Fibroblast of skin of right biceps (primary cell): ENCODE measurements around the gene HEATR1.

ENCODE experiments used
- DNase-seq: peaks from one replicate; pipeline ENCODE4 v3.0.0-alpha.2; 2013

Gene HEATR1

DNA sequence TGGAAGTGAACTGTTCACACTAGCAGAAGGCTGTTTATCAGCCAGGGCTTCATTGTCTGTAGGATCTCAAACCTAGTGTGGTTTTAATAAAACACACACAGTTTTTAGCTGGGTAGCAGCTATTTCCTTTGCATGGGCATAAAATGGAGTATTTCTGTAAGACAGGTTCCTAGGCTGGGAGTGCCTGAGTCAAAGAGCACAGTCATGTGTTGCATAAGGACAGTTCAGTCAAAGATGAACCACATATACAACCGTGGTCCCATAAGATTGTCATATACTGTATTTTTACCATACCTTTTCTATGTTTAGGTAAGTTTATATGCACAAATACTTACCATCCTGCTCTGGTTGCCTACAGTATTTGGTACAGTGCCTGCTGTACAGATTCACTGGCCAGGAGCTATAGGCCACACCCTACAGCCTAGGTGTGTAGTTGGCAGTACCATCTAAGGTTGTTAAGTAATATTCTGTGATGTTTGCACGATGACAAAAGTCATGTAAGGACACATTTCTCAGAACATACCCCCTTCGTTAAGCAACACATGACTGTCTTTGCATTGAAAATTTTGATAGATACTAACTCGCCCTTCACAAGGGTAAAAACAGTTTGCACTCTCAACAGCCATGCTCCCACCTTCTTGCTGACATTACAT, 63.4 kb downstream of the HEATR1 start:
- DNase-seq = no peak

DNA sequence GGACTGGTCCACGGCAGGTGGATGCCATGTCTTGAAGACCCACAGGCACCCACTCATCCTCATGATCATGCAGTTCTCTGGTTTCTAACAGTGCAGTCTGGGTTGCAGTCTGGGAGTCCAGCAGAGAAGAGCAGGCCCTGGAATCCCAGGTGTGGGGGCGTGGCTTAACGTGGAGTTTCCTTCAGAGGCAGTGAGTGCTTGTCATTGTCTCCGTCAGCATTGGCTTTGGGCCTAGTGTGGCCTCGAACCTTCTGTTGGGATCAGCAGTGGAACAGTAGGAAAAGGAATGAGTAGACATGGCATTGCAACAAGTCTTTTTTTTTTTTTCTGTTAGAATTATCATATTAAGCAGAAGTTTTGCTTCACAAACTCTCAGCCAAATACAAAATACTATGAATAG, 67.8 kb downstream of the HEATR1 start:
- DNase-seq = no peak

DNA sequence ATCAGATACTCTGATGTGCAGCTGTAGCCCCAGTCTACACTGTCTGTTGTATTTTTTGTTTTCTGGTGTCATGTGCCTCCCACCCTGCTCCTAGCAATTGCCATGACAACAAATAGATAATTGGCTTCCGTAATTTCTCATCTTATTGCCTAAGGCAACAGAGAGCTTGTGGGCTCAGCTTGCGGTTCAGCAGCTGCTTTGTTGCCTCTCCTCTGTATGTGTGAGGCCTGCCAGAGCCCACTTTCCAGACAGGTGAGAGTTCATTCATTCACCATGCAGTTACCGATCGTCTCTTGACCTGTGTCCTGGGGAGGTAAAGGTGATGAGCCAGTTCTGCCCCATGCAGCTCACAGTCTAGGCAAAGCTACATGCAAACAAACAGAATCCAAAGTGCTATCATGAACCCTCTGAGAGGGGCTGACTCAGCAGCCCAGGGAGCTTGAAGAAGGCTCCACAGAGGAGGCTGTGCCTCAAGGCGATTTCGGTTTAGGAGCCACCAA, 68.6 kb downstream of the HEATR1 start:
- no peak for DNase-seq

DNA sequence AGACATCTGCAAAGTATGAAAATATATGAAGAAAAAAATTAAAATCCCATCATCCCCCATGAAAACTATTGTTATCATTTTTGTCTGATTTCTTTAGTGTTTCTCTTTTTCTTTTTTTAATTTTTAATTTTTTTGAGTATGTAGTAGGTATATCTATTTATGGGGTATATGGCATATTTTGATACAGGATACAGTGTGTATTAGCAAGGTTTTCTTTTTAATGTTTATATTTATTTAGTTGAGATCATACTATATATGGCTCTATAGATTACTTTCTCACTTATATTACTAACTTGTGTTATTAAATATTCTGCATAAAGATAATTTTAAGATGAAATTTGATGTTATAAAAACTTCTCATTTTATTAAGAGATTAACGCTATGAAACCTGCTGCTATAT, 69.1 kb downstream of the HEATR1 start:
- DNase-seq = no peak

DNA sequence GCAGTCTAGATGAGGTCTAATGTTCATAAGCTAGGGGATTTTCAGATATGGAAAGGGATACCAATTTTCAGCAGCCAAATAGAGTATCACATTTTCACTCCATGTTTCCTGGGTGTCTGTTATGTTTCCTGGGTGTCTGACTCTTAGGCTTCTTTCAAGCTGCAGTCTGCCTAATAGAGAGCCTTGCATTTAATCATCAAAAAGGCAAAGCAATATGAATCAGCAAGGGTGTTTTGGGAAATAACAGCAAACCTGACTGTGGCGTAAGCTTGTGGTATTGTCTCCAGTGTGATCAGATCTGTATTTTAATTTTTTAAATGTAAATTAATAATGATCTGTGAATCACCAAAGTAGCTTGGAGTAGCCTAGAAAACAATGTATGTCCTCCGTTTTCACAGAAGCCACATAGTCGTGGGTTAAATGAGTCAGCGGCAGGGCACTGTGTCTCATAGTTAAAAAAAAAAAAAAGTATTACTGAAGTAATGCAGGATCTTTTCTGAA, 70.1 kb downstream of the HEATR1 start:
- DNase-seq = peak; percentile 76

DNA sequence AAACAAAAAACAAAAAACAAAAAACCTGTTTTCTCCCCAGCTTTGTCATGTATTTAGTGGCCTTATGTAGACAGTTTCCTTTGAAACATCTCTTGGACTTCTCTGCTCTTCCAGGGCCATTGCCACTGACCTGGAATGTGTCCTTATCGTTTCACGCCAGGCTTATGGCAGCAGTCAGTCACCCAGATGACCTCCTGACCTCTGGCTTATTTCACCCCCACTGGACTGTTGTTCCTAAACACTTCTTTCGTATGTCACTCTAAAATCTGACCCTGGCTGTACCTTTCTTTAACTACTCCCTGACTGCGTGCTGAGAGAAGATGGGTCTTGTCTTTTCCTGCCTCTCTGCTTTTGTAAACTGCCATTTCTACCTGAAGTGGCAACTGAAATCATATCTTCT, 71.5 kb downstream of the HEATR1 start:
- no peak for DNase-seq

DNA sequence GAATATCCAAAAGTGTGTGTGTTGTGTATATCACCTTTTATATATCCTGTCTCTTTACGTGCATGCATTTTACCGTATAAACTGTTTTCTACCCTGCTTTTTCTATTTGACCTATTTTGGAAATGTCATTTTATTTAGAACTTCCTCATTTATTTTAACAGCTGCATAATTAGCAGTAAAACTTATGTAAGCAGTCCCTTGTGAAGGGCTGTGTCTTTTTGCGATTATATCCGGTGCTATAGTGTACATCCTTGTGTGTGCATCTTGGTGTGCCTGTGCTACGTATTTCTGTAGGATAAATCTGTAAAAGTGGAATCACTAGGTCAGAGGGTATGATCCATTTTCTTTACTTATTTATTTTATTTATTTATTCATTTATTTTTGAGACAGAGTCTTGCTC, 73.4 kb downstream of the HEATR1 start:
- no peak for DNase-seq

DNA sequence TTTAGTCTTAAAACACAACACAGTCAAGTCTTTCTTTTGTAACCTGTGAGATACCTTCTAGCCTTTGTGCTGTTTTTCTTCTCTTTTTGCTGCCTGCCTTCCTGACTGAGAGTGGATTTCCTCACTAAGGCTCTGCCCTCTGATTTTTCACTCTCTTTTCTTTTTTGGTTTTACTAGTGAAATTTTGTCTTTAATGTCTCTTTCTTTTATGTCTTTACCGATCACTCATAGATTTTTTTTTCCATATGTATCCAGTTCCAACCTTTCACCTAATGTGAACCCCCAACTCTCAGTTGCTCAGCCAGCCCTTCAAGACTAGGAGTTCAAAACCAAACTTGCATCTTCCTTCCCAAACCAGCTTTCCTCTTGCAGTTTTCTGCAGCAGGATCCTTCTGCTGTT, 74.0 kb downstream of the HEATR1 start:
- DNase-seq = no peak

DNA sequence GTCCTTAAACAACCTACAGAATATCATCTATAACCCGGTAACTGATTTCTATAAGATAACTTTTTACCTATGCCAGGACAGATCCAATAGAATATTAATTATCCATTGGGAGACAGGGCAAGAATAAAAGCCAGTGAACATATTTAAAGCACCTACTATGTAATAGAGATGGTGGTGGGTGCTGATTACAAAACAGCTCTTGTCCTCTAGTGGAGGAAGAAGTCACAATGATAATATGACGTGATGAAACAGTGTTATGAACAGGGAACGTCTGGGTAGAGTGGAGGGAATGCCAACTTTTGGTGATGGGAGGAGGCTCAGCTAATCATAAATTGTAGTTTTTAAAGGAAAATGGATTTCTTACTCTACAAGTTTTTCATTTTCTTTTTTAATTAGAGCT, 78.2 kb downstream of the HEATR1 start:
- DNase-seq = no peak

DNA sequence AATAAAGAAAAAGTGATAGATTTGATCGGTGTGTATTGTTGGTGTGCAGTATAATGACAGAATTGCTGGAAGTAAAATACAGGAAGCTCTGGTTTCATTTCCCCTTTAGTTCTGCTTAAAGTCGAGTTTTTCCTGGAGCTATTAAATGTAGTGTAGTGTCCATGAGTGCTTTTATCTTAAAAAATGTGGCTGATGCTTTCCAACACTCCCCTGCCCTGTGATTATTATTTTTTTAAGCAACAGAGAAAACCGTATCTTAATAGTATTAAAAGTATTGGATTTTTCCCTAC, 79.5 kb downstream of the HEATR1 start:
- no peak for DNase-seq

DNA sequence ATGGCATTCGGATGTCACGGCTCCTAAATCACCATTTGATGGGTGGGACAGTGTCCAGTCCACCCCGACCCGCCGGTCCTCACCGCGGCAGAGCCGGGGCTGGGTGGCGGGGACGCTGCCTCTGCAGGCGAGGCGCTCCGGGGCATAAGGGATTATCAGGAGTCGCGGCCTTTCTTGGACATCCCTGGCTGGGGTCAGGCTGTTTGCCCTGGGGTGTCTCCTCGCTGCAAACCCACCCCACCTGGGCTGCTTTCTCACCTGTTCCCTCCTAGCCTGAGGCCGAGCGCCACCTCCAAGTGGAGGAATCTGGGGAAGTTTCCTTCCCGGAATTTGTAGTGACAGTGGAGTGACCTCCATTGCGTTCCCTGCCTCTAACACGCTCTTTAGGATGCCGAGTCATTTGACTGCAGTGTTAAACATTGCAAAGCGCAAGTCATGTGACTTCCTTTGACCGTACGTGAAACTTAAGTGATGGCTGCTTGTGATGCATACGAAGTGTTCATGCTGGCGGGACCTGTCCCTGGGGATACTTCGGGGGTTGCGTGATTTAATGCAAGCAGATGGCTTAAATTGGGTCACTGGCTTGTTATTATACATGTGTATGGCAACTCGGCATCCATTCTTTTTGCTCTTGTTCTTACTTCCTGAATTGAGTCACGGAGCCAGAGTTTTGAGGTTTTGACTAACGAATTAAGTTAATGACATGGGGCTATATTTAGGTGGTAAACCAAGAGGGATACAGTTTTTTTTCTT, 80.0 kb downstream of the HEATR1 start:
- peak; percentile 88 for DNase-seq

DNA sequence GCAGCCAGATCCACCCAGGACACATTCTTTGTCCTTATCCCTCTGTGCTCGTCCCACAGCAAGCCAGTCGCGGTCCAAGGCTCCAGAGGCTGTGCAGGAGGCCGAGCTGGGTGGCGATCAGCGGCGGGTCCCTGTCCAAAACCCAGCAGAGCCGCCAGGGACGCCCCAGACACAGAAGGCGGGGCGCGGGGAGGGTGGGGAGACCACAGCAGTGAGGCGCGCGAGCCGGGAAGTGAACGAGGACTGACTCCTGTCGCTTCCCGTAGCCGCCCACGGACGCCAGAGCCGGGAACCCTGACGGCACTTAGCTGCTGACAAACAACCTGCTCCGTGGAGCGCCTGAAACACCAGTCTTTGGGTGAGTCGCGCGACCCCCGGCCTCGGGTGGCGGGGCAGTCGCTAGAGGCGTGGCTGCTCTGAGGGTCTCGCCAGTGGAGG, 80.6 kb downstream of the HEATR1 start, which contains the start of gene LGALS8:
TSS of gene LGALS8 (plus strand) at position 279 of the 438 bp plus-strand sequence. CDS start 2,089 bp downstream, outside the sequence.
- DNase-seq = peak; percentile 82

DNA sequence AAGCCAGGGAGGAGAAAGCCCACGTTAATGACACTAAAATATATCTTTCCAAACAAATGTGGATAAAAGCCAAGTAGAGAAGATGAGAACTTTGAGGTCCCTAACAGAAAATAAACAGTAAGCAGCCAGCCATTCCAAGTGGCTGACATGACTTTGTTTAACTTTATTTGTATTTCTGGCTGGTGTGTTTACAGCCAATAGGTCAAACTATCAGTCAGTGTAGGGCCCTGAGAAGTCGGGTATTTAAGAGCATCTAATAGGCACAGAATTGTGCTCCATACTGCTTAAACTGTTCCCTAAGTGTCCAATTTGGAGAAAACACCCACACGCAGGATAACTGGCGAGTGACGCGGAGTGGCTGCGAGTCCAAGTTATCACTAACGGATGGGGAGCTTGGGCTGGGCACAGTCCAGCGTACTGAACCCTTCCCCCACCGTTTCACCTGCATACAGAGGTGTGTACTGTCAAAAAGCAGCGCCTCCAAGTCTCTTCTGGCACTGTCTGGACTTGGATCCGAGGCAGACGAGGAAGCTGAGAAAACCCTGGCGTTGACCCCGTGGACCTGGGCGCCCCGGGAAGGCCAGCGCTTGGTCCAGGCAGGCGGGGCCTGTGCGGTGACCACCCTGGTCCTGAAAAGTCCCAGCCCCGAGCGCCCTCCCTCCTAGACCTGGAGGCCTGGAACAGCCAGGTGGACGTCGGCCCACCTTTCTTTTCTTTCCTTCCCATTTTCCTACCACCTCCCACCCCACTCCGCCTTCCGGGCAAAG, 81.2 kb downstream of the HEATR1 start:
- DNase-seq = no peak

DNA sequence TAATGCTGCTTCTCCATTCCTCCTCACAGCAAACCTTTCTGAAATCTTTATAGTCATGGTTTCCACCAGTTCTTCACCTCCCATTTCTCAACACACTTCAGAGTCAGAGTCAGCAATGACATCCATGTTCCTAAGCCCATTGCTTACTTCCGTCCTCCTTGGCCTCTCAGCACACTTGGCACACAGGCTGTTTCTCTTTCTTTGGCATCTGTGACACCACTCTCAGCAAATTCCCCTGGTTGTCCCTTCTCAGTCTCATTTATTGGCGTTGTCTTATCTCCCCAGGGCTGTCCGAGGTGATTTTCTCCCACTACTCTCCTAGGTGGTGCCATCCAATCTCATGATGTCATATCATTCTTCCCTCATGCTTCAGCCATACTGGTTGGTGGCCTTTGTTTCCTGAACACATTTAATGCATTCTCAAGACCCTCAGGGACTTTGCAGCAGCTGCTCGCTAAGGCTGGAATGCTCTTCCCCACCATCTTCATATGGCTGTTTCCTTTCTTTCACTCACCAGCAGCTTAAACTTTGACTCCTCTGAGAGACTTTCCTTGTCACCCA, 83.8 kb downstream of the HEATR1 start:
- DNase-seq = no peak

DNA sequence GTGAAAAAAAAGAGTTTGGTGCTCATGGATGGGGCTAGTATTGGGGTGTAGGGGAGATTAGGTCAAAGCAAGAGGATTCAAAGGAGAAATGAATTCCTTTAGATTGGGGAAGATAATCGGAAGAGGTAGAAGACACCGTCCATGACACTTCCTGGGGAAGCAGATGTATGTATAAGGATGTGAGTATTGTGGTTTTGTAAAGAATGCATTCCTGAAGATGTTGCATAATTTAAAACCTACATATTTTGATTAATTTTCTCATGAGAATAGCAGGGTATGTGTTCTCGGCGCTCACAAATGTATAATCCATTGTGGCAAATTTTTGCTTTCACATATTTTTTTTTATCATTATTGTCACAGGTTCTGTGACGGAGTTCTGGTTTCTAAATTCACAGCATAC, 86.0 kb downstream of the HEATR1 start:
- peak; percentile 51 for DNase-seq

DNA sequence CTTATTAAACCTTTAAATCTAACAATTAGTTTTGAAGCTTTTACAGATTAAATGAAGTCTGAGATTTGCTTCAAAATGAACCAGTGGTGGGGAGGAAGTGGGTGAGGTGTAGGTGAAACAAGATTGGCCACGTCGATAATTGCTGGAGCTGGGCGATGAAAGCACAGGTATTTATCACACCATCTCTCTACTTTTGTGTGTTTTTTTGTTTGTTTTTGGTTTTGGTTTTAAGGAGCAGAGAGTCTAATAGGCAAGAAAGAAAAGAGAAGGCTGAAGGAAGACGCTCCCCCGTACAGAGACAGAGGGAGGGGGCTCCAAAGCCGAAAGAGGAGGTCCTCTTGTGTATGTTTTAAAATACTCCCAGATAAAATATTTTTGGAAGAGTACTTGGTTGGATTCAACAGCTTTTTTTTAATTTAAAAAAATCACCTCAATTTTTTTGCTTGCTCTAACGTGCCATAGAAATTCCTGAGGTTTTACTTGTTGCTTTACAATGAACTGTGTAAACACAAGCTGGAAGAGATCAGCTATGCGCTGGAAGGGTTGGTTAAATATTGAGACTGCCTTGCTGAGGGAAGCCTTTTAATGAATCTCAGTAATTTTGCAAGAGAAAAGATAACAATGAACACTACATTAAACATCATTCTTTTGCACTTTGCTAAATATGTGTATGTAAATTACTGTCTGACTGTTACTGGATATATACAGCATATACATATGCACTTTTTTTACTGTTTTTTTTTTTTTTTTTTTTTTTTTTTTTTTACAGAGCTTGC, 87.2 kb downstream of the HEATR1 start:
- DNase-seq = peak; percentile 75

DNA sequence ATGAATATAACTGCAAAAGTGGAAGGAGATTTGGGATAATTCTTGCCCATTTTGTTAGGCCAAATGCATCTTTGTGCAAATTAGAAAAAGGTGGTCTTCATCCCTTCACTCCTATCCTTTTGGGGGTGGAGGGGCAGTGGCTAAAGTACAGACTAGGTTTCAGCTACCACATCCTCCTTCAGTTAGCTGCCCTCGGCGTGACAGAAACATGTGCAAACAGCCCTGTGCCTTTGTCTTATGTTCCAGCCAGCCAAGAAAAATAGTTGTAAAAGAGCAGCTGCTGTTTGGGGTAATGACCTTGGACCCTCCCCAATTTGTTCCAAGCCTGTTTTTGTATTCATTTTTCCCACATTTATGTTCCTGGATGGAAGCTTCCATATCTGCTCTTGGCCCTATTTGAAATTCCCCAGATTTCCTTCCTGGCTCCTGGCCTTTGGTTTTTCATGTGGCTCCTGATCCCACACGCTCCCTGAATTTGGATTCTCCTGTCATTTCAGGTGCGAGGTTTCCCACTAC, 88.8 kb downstream of the HEATR1 start:
- no peak for DNase-seq

DNA sequence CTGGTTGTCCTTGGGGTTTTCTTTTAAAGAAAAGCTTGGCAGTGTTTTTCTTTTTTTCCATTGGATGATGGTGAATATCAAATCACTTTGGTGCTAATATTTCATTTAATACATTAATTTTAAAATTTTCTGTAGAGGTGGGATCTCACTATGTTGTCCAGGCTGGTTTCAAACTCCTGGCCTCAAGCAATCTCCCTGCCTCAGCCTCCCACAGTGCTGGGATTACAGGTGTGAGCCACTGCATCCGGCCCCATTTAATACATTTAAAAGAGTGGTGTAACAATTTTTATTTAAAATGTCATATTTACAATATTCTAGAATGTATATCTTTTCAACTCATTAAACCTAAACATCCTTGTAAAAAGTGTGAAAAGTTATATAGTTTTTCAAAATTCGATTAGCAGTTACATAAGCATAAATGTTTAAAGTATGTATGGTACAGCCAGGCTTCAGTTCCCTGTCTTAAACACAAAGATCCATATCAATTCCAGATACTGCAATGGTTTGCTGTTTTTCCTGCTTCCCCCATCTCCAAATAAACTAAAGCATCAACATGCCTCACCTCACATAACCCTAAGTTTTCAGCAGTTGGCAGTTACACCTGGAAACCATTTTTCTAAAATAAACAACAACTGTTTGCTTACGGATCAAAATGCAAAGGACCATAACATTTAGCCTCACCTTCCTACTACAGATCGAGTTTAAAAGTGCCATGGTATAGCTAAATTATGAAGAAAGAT, 89.4 kb downstream of the HEATR1 start:
- no peak for DNase-seq

DNA sequence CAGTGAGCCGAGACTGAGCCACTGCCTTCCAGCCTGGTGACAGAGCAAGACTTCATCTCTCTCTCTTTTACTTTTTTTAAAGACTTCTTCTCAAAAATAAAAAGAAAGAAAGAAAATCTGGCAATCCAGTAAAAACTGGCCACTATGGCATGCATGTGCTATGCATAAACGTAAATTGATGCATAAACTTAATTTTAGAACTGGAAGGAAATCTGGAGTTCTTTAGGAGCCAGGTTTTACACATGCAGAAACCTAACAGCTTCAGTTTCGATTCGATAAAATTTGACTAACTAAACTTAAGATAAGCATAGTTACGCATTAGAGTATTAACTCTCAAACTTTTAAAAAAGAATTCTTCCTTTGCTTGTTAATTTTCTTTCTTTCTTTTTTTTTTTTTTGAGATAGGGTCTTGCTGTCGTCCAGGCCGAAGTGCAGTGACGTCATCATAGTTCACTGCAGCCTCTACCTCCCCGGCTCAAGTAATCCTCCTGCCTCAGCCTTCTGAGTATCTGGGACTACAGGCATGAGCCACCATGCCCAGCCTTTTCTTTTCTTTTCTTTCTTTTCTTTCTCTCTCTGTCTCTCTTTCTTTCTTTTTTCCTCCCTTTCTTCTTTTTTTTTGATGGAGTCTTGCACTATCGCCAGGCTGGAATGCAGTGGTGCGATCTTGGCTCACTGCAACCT, 92.4 kb downstream of the HEATR1 start:
- DNase-seq = no peak

DNA sequence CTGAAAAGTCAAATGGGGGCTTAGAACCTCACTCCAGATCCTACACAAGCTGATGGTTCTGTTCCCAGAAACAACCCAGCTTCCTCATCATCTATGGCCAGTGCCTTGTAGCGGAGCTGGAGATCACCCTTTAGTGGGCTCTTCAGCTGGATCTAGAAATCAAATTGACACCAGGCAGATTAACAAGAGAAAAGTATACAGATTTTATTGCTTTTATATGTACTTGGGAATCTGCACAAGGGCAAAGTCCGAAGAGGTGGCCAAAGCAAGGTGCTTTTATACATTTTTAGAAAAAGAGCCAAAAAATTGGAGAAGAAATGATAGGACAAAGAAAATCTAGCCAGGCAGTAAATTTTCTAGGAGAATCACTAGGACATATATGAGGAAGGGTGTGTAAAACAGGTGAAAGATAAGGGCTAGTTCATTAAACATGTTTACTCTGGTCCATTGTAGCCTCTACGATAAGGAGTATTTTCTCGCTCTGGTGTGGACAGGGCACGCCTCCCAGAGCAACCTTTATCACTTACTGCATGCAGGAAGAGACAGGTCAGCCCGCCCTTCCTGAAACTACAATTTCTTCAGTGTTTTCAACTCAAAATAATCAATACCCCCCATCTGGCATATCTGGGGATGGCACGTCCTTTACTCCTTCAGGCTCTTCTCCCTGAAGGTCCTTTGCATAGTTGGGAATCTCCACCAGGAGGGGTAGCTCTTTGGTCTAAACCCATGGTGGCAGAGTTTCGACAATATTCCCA, 94.5 kb downstream of the HEATR1 start:
- no peak for DNase-seq
